SU-DHL-6 (cell line): ENCODE data around the gene HMHB1.

ENCODE experiments used
- H2AFZ ChIP-seq: fragments of 200-600 bp; sonication (generic); 2 replicates; pipeline ENCODE4 v1.6.1; 2014; ENCODE audit warnings: low read depth, mild to moderate bottlenecking, moderate library complexity, mixed read lengths, antibody characterized with exemption, low read length; ENCODE audit not compliant: severe bottlenecking
- H3F3A ChIP-seq: fragments of 200-600 bp; shearing (Covaris generic); 2 replicates; pipeline ENCODE4 v1.6.0; 2016; ENCODE audit warnings: antibody characterized with exemption, mild to moderate bottlenecking; ENCODE audit not compliant: insufficient read depth
- H3K27ac ChIP-seq: fragments of 200-600 bp; sonication (generic); 2 replicates; pipeline ENCODE4 v1.5.1; 2016; ENCODE audit warnings: low read depth, mild to moderate bottlenecking, low read length, moderate library complexity, mixed read lengths
- H3K27me3 ChIP-seq: fragments of 200-600 bp; sonication (generic), shearing (Covaris generic); 2 replicates; pipeline ENCODE4 v1.6.0; 2014; ENCODE audit warnings: mild to moderate bottlenecking, low read length
- H3K36me3 ChIP-seq: fragments of 200-600 bp; sonication (generic); 2 replicates; pipeline ENCODE4 v1.6.1; 2014; ENCODE audit warnings: mild to moderate bottlenecking, low read length, mixed read lengths
- H3K4me2 ChIP-seq: fragments of 300-600, 200-600 bp; shearing (Covaris generic), sonication (generic); 2 replicates; pipeline ENCODE4 v1.6.0; 2014; ENCODE audit warnings: low read length, low read depth, mild to moderate bottlenecking; ENCODE audit not compliant: poor library complexity, severe bottlenecking
- H3K4me3 ChIP-seq: fragments of 200-600 bp; sonication (generic); 2 replicates; pipeline ENCODE4 v1.5.1; 2014; ENCODE audit warnings: antibody characterized with exemption, low read length, mild to moderate bottlenecking, mixed read lengths; ENCODE audit not compliant: insufficient read depth, poor library complexity, severe bottlenecking
- H3K79me2 ChIP-seq: fragments of 200-600 bp; sonication (generic); 2 replicates; pipeline ENCODE4 v1.6.1; 2014; ENCODE audit warnings: mild to moderate bottlenecking, low read length, moderate library complexity; ENCODE audit not compliant: insufficient read depth
- H3K9ac ChIP-seq: fragments of 200-600 bp; sonication (generic); 2 replicates; pipeline ENCODE4 v1.7.0; 2014; ENCODE audit warnings: mild to moderate bottlenecking, low read length
- H3K9me2 ChIP-seq: fragments of 200-600 bp; sonication (generic); replicated peaks from 2 replicates; pipeline ENCODE4 v1.6.1; 2014; ENCODE audit warnings: low read length; ENCODE audit not compliant: insufficient read depth
- H3K9me3 ChIP-seq: fragments of 200-600 bp; sonication (generic); 2 replicates; pipeline ENCODE4 v1.6.1; 2014; ENCODE audit warnings: low read length, mixed read lengths; ENCODE audit not compliant: insufficient read depth
- H4K20me1 ChIP-seq: fragments of 200-600 bp; sonication (generic); 2 replicates; pipeline ENCODE4 v1.6.1; 2014; ENCODE audit warnings: low read depth, mild to moderate bottlenecking, antibody characterized with exemption, low read length, moderate library complexity, mixed read lengths
- EZH2phosphoT487 ChIP-seq: fragments of 200-600 bp; sonication (generic), shearing (Covaris generic); conservative IDR thresholded peaks from 2 replicates; pipeline ENCODE4 v1.6.1; 2018; ENCODE audit warnings: mild to moderate bottlenecking, antibody characterized with exemption, low read length, moderate library complexity, mixed read lengths
- TF ChIP-seq, protein P1 (sequence below): fragments of 200-600 bp; sonication (generic); IDR thresholded peaks from one replicate; pipeline ENCODE4 v1.5.1; 2017; ENCODE audit warnings: antibody characterized with exemption, mild to moderate bottlenecking, low read length, moderate library complexity; ENCODE audit not compliant: insufficient read depth, poor library complexity, severe bottlenecking

Gene HMHB1

GRCh38 chr5:143791848-143792731 is 19.9 kb upstream of the HMHB1 start:
- H3K27ac ChIP-seq: no peak overlapping the region
- H3K79me2 ChIP-seq: no peaks in the 10 kb centered on the region
- H4K20me1 ChIP-seq: no peaks in the 10 kb centered on the region
- H3K4me3 ChIP-seq: no peak overlapping the region
- H3K36me3 ChIP-seq: no peaks in the 10 kb centered on the region
- no peaks in the 10 kb centered on the region for H3F3A ChIP-seq
- H3K4me2 ChIP-seq: peak overlapping the region; percentile 12
- TF ChIP-seq EZH2phosphoT487: no peak
- H3K9me2 ChIP-seq: no peaks in the 10 kb centered on the region; the same call in 1 of the 2 replicates
- no peak overlapping the region for H3K9ac ChIP-seq
- no peak overlapping the region for H2AFZ ChIP-seq
- H3K9me3 ChIP-seq: no peaks in the 10 kb centered on the region; the same call in 1 of the 2 replicates
- no peaks in the 10 kb centered on the region for H3K27me3 ChIP-seq

DNA sequence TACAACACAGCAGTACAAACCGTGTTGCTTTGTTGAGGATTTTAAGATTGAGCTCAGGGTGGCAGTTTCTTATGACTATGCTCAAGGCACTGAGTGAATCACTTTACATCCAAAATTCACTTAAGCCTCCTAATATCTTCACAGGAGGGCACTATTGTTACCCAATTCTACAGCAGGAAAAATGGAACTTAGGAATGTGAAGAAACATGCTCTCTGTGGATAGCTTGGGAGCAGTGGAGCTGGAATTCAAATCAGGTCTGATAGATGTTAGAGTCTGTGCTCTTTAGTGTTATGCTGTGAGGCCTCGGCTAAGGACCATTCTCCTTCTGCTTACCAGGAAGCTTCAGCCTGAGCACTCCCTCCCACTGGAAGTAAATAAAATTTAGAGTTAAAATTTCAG is 18.7 kb upstream of the HMHB1 start:
- no peak overlapping the region for H3K27ac ChIP-seq
- H3K9ac ChIP-seq: no peak overlapping the region
- no peaks in the 10 kb centered on the region for H3K27me3 ChIP-seq
- TF ChIP-seq, protein P1, sequence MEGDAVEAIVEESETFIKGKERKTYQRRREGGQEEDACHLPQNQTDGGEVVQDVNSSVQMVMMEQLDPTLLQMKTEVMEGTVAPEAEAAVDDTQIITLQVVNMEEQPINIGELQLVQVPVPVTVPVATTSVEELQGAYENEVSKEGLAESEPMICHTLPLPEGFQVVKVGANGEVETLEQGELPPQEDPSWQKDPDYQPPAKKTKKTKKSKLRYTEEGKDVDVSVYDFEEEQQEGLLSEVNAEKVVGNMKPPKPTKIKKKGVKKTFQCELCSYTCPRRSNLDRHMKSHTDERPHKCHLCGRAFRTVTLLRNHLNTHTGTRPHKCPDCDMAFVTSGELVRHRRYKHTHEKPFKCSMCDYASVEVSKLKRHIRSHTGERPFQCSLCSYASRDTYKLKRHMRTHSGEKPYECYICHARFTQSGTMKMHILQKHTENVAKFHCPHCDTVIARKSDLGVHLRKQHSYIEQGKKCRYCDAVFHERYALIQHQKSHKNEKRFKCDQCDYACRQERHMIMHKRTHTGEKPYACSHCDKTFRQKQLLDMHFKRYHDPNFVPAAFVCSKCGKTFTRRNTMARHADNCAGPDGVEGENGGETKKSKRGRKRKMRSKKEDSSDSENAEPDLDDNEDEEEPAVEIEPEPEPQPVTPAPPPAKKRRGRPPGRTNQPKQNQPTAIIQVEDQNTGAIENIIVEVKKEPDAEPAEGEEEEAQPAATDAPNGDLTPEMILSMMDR: no peak
- no peak for TF ChIP-seq EZH2phosphoT487
- H3K9me2 ChIP-seq: no peaks in the 10 kb centered on the region; the same call in 1 of the 2 replicates
- no peaks in the 10 kb centered on the region; the same call in 1 of the 2 replicates for H3K9me3 ChIP-seq
- H3K79me2 ChIP-seq: no peaks in the 10 kb centered on the region
- no peak overlapping the region for H3K4me2 ChIP-seq
- H3F3A ChIP-seq: no peaks in the 10 kb centered on the region
- no peaks in the 10 kb centered on the region for H4K20me1 ChIP-seq
- no peak overlapping the region for H3K4me3 ChIP-seq
- H2AFZ ChIP-seq: no peak overlapping the region
- no peaks in the 10 kb centered on the region for H3K36me3 ChIP-seq

- H3K79me2 ChIP-seq: no peaks in the 10 kb centered on the region
- no peaks in the 10 kb centered on the region for H3K9me2 ChIP-seq
- H3K27ac ChIP-seq: no peak overlapping the region
- no peaks in the 10 kb centered on the region for H3K36me3 ChIP-seq
- no peak overlapping the region for H3K4me3 ChIP-seq
- no peaks in the 10 kb centered on the region for H3F3A ChIP-seq
- H4K20me1 ChIP-seq: no peaks in the 10 kb centered on the region
- no peak overlapping the region for H2AFZ ChIP-seq
- TF ChIP-seq, protein P1: no peak
- TF ChIP-seq EZH2phosphoT487: no peak
- H3K9ac ChIP-seq: no peak overlapping the region
- H3K9me3 ChIP-seq: no peaks in the 10 kb centered on the region
- no peak overlapping the region for H3K4me2 ChIP-seq
- no peaks in the 10 kb centered on the region for H3K27me3 ChIP-seq
Measured at GRCh38 chr5:143796125-143796524, 15.8 kb upstream of the HMHB1 start.

DNA sequence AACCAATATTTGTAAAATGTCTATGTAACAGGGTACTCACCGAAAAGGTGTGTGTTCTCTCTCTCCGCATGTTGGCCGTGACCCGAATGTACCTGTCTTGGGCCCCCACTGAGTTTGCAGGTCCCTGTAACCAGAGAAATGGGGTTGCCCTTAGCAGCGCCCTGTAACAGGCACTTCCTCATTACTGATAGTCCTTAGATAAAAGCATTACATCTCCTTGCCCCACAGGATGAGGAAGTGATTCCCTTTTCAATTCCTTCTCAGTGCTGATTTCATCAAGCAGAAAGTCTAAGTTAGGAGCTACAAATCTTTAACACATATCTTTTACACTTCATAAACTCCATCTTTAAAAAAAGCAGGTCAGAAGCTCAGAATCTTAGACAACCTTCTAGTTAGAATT is 15.2 kb upstream of the HMHB1 start:
- no peaks in the 10 kb centered on the region for H3K9me2 ChIP-seq
- no peak overlapping the region for H2AFZ ChIP-seq
- H3K4me2 ChIP-seq: no peak overlapping the region
- no peaks in the 10 kb centered on the region for H3K79me2 ChIP-seq
- H3K4me3 ChIP-seq: no peak overlapping the region
- no peaks in the 10 kb centered on the region for H3K9me3 ChIP-seq
- H3K27me3 ChIP-seq: no peaks in the 10 kb centered on the region
- H3F3A ChIP-seq: no peaks in the 10 kb centered on the region
- H3K9ac ChIP-seq: no peak overlapping the region
- no peak overlapping the region for H3K27ac ChIP-seq
- TF ChIP-seq EZH2phosphoT487: no peak
- TF ChIP-seq, protein P1: no peak
- H4K20me1 ChIP-seq: no peaks in the 10 kb centered on the region
- no peaks in the 10 kb centered on the region for H3K36me3 ChIP-seq
